Fibroblast of villous mesenchyme (primary cell): ENCODE results near the gene SH2D1A. TPM values are rescaled to one million over a fixed set of nuclear protein-coding genes. Genes with fewer than 3 reads are reported as not detected.
"Not testable (repeated sequence)": the region's sequence is repeated elsewhere in the genome, so short reads cannot be mapped to it uniquely, and the experiment has no call there.

Source experiments
- DNase-seq: peaks from one replicate; pipeline ENCODE4 v3.0.0-alpha.2; 2010; ENCODE audit warnings: low read depth
- H3K4me3 ChIP-seq: 2 replicates; pipeline ENCODE4 v1.5.1; 2011; ENCODE audit warnings: low read depth, mild to moderate bottlenecking, low read length
- total RNA-seq: library from RNA; depleted of rRNA; stranded (reverse); fragments of >200 nt; gene quantifications from 2 replicates; pipeline ENCODE4 v1.2.3, GENCODE V29; 2012
- TF ChIP-seq, protein P1 (sequence below): IDR thresholded peaks from 2 replicates; pipeline ENCODE4 v1.5.1; 2012; ENCODE audit warnings: low read depth, mild to moderate bottlenecking, low read length; ENCODE audit not compliant: insufficient read depth

SH2D1A gene
- total RNA-seq, 1 donor, result not detected

DNA sequence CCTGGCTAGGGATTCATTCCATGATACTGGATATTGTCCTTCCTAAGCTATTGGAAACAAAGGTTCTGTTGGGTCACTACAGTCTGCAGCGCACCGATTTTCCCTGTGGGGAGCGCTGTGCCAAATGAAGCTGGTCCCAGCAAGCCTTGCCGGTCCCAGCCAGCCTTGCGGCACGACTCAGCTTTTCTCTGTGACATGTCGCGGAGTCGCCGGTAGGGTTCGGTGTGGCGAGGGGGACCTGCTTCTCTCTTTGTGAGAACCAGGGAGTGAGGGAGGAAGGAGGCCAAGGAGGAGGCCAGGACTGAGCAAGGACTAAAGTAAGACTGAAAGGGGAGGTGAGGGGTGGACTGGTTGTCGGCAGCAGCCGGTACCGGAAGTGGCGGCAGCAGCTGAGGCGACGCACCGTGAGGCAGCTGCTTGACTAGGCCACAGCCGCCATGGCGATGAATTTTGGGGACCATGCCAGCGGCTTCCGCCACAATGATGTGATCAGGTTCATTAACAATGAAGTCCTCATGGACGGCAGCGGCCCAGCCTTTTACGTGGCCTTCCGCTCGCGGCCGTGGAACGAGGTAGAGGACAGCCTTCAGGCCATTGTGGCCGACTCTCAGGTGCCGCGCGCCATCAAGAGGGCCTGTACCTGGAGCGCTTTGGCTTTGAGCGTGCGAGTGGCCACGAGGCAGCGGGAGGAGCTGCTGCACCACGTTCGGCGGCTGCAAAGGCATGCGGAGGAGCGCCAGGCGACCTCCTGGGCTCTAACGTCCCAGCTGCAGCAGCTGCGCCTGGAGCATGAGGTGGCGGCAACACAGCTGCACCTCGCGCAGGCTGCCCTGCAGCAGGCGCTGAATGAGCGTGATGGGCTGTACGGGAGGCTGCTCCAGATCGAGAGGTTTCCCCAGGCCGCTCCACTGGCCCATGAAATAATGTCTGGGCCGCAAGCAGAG lies 13.6 kb upstream of the SH2D1A start, which contains the start of gene TEX13D:
TSS of gene TEX13D (plus strand) at position 180 of the 944 bp plus-strand sequence. CDS start at position 438, 258 bp downstream.
- no peak for DNase-seq
- TF ChIP-seq, protein P1, sequence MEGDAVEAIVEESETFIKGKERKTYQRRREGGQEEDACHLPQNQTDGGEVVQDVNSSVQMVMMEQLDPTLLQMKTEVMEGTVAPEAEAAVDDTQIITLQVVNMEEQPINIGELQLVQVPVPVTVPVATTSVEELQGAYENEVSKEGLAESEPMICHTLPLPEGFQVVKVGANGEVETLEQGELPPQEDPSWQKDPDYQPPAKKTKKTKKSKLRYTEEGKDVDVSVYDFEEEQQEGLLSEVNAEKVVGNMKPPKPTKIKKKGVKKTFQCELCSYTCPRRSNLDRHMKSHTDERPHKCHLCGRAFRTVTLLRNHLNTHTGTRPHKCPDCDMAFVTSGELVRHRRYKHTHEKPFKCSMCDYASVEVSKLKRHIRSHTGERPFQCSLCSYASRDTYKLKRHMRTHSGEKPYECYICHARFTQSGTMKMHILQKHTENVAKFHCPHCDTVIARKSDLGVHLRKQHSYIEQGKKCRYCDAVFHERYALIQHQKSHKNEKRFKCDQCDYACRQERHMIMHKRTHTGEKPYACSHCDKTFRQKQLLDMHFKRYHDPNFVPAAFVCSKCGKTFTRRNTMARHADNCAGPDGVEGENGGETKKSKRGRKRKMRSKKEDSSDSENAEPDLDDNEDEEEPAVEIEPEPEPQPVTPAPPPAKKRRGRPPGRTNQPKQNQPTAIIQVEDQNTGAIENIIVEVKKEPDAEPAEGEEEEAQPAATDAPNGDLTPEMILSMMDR, result no peak
- no peak within 1 kb of the TSS for H3K4me3 ChIP-seq

DNA sequence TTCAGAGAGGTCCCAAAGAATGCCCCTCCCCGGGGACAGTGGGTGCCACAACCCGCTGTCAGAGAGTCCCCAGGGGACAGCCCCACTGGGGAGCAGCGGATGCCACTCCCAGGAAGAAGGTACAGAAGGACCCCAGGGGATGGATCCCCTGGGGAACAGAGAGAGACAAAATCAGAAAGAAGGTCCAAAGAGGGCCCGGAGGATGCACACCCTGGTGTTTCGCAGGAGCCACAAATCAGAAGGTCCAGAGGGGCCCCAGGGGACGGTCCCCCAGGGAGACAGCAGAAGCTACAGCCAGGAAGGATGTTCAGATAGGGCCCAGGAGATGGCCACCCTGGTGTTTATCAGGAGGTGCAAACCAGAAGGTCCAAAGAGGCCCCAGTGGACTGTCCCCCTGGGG lies 12.5 kb upstream of the SH2D1A start:
- no peak overlapping the region for H3K4me3 ChIP-seq
- TF ChIP-seq, protein P1, result no peak
- DNase-seq, result no peak

DNA sequence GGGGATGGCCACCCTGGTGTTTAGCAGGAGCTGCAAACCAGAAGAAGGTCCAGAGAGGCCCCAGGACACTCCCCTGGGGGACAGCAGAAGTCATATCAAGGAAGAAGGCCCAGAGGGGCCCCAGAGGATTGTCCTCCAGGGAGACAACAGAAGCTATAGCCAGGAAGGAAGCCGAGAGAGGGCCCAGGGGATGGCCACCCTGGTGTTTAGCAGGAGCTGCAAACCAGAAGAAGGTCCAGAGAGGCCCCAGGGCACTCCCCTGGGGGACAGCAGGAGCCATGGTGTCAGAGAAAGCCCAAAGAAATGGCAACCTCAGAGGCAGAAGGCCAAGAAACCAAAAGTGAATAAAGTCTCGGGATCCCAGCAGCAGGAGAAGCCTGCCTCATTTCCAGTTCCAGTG lies 11.8 kb upstream of the SH2D1A start:
- not testable (repeated sequence) for H3K4me3 ChIP-seq, DNase-seq

DNA sequence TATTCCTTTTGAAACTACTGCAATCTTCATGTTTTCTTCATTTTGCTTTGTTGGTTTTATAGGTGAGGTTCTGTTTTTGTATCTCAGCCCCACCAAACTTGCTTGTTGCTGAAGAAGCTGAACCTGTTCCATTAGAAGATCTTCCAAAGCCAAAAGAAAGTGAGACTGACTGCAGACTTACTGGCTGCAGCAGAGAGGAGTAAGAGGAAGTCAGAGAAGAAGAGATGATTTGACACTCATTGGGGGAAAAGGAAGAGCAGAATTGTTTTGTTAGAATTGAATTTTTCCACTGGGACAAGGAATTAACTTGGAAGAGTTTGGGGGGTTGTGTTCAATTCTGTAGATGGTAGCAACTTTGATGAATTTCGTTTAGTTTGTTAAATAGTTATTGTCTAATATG lies 10.8 kb upstream of the SH2D1A start:
- no peak for DNase-seq
- TF ChIP-seq, protein P1, result no peak
- no peak overlapping the region for H3K4me3 ChIP-seq

DNA sequence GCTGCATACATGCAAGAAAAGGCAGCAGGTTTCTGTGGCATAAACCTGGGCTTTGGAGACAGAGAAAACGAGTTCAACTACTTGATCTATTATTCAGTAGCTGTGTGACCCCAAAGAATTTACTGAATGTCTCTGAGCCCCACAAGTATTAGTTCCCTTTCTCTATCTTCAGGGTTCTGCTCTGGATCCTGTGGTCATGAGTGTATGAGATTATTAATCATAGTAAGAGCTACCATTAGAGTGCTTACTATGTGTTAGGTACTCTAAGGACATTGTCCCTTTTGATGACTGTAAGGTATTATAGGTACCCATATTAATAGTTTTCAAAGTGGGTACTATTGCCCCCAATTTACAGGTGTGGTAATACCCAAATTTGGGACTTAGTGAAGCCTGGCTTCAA lies 8.4 kb upstream of the SH2D1A start:
- TF ChIP-seq, protein P1, result no peak
- no peak overlapping the region for H3K4me3 ChIP-seq
- DNase-seq, result no peak

DNA sequence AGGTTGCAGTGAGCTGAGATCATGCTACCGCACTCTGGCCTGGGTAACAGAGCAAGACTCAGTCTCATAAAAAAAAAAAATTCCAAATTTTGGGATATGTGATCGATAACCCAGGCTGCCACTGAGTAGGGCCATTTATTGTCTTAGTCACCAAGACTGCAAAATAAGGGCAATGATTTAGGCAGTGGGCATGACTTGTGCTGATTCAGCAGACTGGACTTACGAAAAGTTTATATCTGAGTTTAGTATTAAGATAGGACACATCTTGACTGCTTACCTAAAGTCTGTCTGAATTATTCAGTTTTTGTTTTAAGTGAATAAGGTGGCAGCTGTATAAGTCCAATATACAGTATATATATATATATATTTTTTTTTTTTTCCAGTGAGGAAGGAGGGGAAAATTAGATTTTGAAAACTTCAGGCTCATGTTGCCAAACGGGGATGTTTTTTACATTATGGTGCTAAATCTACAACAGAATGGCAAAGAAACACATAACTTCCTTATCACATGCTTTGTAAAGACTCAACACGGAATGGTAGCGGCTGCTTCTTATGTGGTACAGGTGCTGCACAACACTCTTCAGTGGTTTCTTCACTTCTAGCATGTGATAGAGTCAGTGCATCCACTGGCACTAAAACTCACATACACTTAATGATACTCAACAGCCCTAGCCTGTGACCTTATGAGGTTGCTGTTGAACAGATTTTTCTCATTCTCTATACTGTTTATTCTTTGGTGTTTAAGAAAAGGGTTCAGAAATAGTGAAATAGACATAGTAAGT lies 7.4 kb upstream of the SH2D1A start:
- TF ChIP-seq, protein P1, result no peak
- no peak overlapping the region for H3K4me3 ChIP-seq
- no peak for DNase-seq

DNA sequence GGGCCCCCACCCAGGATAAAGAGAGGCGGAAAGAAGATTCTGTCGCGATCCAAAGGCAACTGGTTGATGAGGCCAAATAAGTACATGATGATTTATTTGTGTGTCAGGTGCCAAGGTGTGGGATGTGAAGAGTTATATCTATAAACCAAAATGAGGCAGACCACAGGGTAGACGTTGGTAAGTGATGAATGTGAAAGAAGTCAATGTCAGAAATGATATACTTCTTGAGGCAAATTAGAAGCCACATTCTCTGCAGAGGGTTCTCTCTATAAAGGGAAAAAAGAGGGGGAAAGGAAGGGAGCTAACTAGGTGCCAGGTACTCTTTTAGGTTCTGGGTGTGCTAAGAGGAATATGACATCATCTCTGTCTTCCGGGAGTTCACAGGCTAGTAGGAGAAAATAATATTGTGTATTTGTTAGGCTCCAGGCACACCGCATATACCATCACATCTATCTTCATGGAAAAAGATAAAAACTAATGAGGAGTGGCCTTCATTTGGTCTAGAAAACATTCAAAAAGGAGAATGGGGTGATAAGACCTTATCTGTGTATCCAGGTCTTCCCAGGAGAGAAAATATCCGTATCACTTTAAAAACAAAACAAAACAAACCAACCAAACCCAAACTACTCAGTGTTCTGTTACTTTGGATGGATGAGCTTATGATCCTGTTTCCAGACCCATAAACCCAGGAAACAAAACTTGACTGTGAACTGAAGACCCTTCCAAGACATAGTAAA lies 4.8 kb upstream of the SH2D1A start:
- TF ChIP-seq, protein P1, result no peak
- DNase-seq, result no peak

More for the DNA sequence above, 4.8 kb upstream of the SH2D1A start:
- no peak overlapping the region for H3K4me3 ChIP-seq
